ENCODE results near the gene PIP4K2A. TPM values are rescaled to one million over a fixed set of nuclear protein-coding genes. Genes with fewer than 3 reads are reported as not detected.
A peak's percentile ranks its signal among the peaks of the same experiment; 100 is the strongest.

The PIP4K2A gene
- total RNA-seq, 3 donors from 2014 or later (not counting 1 experiment from before 2014, with no cell fraction given): 311 to 423 (median 405) TPM

- no peak for ATAC-seq
- Mint-ChIP-seq H3K4me1 (peaks cover 80 to 86% of the 10 kb centered on the region in 2 donors), H3K4me3 (peak overlapping the region; percentile 83), H3K36me3 (no peaks in the 10 kb centered on the region), H3K27ac (peak overlapping the region; percentile 97 to 99), H3K9me3 (peaks cover 0 to 3% of the 10 kb centered on the region in 2 donors), H3K27me3 (ENCODE audit: low read depth in 2 of 2) (no peaks in the 10 kb centered on the region)
- Histone ChIP-seq H3K27ac (ENCODE audit: low read length) (peak overlapping the region; percentile 91), H3K27me3 (ENCODE audit: control insufficient read depth, insufficient read depth, low read length) (no peaks in the 10 kb centered on the region), H3K4me3 (ENCODE audit: low read length) (no peak overlapping the region), H3K9me3 (ENCODE audit: control insufficient read depth, insufficient read depth, low read length) (no peaks in the 10 kb centered on the region), H3K36me3 (ENCODE audit: control insufficient read depth, insufficient read depth, low read length) (peaks cover 2% of the 10 kb centered on the region), H3K4me1 (ENCODE audit: control insufficient read depth, insufficient read depth, low read length) (peaks cover 66% of the 10 kb centered on the region)
- no peak for DNase-seq
- TF ChIP-seq CTCF (IDR thresholded peaks at IDR 0.05): no peak
- 81% methylated on average over 4 of the region's 4 CpGs for WGBS (ENCODE audit: insufficient coverage)
- intact Hi-C loops (cut with micrococcal nuclease): loop anchor here (10.0 kb wide), 2 partner anchors 138 to 342 kb away; no protein-coding TSS in a partner anchor
Measured at GRCh38 chr10:22643116-22643515, 71.3 kb downstream of the PIP4K2A start.

GRCh38 chr10:22641743-22642142, 72.6 kb downstream of the PIP4K2A start:
- Mint-ChIP-seq H3K27ac (peak overlapping the region; percentile 97 to 99), H3K4me3 (peak overlapping the region; percentile 59), H3K36me3 (no peaks in the 10 kb centered on the region), H3K4me1 (peaks cover 80 to 86% of the 10 kb centered on the region in 2 donors), H3K9me3 (peaks cover 0 to 3% of the 10 kb centered on the region in 2 donors), H3K27me3 (ENCODE audit: low read depth in 2 of 2) (no peaks in the 10 kb centered on the region)
- WGBS (ENCODE audit: insufficient coverage): 95% methylated on average over 5 of the region's 5 CpGs
- Histone ChIP-seq H3K4me1 (ENCODE audit: control insufficient read depth, insufficient read depth, low read length) (peaks cover 68% of the 10 kb centered on the region), H3K27me3 (ENCODE audit: control insufficient read depth, insufficient read depth, low read length) (no peaks in the 10 kb centered on the region), H3K4me3 (ENCODE audit: low read length) (no peak overlapping the region), H3K36me3 (ENCODE audit: control insufficient read depth, insufficient read depth, low read length) (peaks cover 2% of the 10 kb centered on the region), H3K9me3 (ENCODE audit: control insufficient read depth, insufficient read depth, low read length) (no peaks in the 10 kb centered on the region), H3K27ac (ENCODE audit: low read length) (peak overlapping the region; percentile 26)
- no peak for DNase-seq
- no peak for ATAC-seq
- intact Hi-C loops (cut with micrococcal nuclease): loop anchor here (10.0 kb wide), 2 partner anchors 137 to 343 kb away; no protein-coding TSS in a partner anchor
- no peak for TF ChIP-seq CTCF (IDR thresholded peaks at IDR 0.05)

- H3K4me1 Mint-ChIP-seq: peaks cover 83 to 89% of the 10 kb centered on the region in 2 donors
- Histone ChIP-seq H3K27me3 (ENCODE audit: control insufficient read depth, insufficient read depth, low read length) (no peaks in the 10 kb centered on the region), H3K4me1 (ENCODE audit: control insufficient read depth, insufficient read depth, low read length) (peaks cover 70% of the 10 kb centered on the region), H3K36me3 (ENCODE audit: control insufficient read depth, insufficient read depth, low read length) (no peaks in the 10 kb centered on the region), H3K4me3 (ENCODE audit: low read length) (no peak overlapping the region), H3K9me3 (ENCODE audit: control insufficient read depth, insufficient read depth, low read length) (no peaks in the 10 kb centered on the region), H3K27ac (ENCODE audit: low read length) (no peak overlapping the region)
- intact Hi-C loops (cut with micrococcal nuclease): loop anchor here (10.0 kb wide), 2 partner anchors 136 to 344 kb away; no protein-coding TSS in a partner anchor
- peak overlapping the region; percentile 97 to 99 for H3K27ac Mint-ChIP-seq
- DNase-seq (no peak), ATAC-seq (no peak)
- no peaks in the 10 kb centered on the region for H3K27me3 Mint-ChIP-seq (ENCODE audit: low read depth in 2 of 2)
- no peak overlapping the region for H3K4me3 Mint-ChIP-seq
- WGBS (ENCODE audit: insufficient coverage): 97% methylated on average over 6 of the region's 6 CpGs
- TF ChIP-seq CTCF (IDR thresholded peaks at IDR 0.05): no peak
- peaks cover 0 to 3% of the 10 kb centered on the region in 2 donors for H3K9me3 Mint-ChIP-seq
- H3K36me3 Mint-ChIP-seq: no peaks in the 10 kb centered on the region
Measured at GRCh38 chr10:22640359-22640758, 74.0 kb downstream of the PIP4K2A start.

GRCh38 chr10:22638863-22639262, 75.5 kb downstream of the PIP4K2A start:
- no peak for TF ChIP-seq CTCF (IDR thresholded peaks at IDR 0.05)
- Histone ChIP-seq H3K9me3 (ENCODE audit: control insufficient read depth, insufficient read depth, low read length) (no peaks in the 10 kb centered on the region), H3K36me3 (ENCODE audit: control insufficient read depth, insufficient read depth, low read length) (no peaks in the 10 kb centered on the region), H3K27me3 (ENCODE audit: control insufficient read depth, insufficient read depth, low read length) (no peaks in the 10 kb centered on the region), H3K27ac (ENCODE audit: low read length) (peak overlapping the region; percentile 30), H3K4me3 (ENCODE audit: low read length) (no peak overlapping the region), H3K4me1 (ENCODE audit: control insufficient read depth, insufficient read depth, low read length) (peaks cover 68% of the 10 kb centered on the region)
- Mint-ChIP-seq H3K9me3 (no peaks in the 10 kb centered on the region), H3K4me1 (peaks cover 89 to 90% of the 10 kb centered on the region in 2 donors), H3K27ac (peak overlapping the region; percentile 99), H3K4me3 (peak overlapping the region; percentile 67), H3K27me3 (ENCODE audit: low read depth in 2 of 2) (no peaks in the 10 kb centered on the region), H3K36me3 (no peaks in the 10 kb centered on the region)
- WGBS (ENCODE audit: insufficient coverage): 100% methylated on average over 1 of the region's 1 CpG
- no peak for ATAC-seq
- intact Hi-C loops (cut with micrococcal nuclease): no loop called here
- DNase-seq: no peak

Measured in natural killer cell (primary cell).